ENCODE data around the gene CALML5. TPM values are rescaled to one million over a fixed set of nuclear protein-coding genes. Genes with fewer than 3 reads are reported as not detected.

CALML5 gene, protein sequence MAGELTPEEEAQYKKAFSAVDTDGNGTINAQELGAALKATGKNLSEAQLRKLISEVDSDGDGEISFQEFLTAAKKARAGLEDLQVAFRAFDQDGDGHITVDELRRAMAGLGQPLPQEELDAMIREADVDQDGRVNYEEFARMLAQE
- not detected in 2 replicates for total RNA-seq (2014; rRNA removed; shearing (Covaris generic))

DNA sequence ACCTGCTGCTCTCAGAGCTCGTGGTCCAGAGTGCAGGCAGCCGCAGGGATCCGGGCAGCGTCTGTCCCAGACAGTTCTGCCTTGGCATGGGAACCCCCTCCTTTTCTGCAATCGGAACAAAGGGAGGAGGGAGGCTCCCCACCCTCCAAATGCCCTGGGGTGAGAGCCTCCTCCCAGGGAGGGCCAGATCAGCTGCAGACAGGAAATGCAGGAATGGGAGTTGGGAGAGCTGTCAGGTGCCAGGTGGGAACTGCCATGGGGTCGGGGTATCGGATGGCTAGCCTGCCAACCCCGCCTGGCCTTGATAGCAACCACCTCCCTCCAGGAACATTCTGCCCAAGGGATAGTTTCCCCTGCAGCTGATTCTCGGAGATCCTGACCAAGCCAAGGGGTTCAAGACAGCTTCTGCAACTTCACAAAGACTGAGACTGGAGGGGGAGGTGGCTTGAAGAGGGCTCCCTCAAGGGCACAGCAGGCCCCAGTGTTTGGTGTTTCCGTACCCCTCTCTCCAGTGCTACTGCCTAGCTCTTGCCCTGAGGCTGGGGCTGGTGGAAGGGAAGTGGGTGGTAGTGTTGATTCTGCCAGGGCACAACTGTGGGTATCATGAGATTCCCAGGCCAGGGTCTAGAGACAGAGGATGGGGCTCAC lies at the start of gene CALML5:
CALML5 (minus strand) TSS at position 78 of the 648 bp plus-strand sequence. CDS start 132 bp downstream, outside the sequence.
- H3K4me1 ChIP-seq = no peaks in the 10 kb centered on the region
- H3K9me3 ChIP-seq (replicated peaks) = no peaks in the 10 kb centered on the region
- no peak within 1 kb of the TSS for H3K4me3 ChIP-seq
- no peaks in the 10 kb centered on the region for H3K27me3 ChIP-seq
- DNase-seq = no peak
- no peaks in the 10 kb centered on the region for H3K36me3 ChIP-seq
- no peak within 1 kb of the TSS for H3K27ac ChIP-seq

DNA sequence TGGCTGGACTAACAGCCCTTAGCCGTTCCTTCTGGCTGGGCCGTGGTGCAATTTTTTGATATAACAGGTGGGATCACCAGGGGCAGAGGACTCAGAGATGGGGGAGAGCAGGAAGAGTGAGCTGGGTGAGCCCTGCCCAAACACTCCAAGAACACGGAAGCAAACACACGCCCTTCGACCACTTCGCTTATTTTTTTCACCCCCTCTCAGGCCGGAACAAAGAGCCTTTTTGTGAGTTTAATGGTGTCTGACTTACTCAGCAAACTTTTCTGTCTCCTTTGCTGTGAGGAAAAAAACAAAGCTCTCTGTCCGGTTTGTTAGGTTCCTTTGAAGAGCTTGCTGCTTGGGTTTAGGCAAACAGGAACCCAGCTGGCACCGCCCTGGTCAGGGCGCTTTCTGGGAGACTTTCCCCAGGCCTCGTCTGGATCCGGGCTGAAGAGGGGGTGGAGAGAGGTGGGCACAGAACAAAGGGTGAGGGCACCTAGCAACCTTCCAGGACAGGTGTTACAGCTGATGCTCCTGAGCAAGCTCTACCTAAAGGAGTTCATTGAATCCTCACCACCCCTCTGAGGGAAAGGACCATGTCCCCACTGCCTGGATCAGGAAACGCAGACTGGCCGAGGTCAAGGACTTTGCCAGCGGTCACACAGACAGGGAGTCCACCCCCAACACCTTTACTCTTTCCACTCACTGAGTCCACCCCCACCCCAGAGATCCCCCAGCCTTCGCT lies 48.7 kb upstream of the CALML5 start:
- peak; percentile 30 to 50 for DNase-seq
- peak overlapping the region; percentile 42 for H3K4me3 ChIP-seq
- H3K27me3 ChIP-seq = no peaks in the 10 kb centered on the region
- H3K9me3 ChIP-seq (replicated peaks) = peaks cover 4% of the 10 kb centered on the region; the same call in 1 of the 2 replicates
- peak overlapping the region; percentile 70 for H3K27ac ChIP-seq
- H3K36me3 ChIP-seq = no peaks in the 10 kb centered on the region
- peaks cover 54% of the 10 kb centered on the region for H3K4me1 ChIP-seq

DNA sequence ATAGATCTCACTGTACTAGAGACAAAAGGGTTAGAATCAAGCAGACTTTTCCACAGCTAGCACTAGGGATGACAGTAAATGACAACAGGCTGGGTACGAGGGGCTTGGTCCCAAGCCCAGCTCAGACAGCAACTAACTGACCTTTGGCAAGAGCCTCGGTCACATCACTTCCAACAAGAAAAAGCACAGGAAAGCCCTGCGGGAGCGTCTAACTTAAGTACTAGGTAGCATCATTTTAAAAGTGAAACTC lies 48.2 kb upstream of the CALML5 start:
- no peaks in the 10 kb centered on the region for H3K36me3 ChIP-seq
- peak overlapping the region; percentile 70 for H3K27ac ChIP-seq
- no peak for DNase-seq
- peaks cover 4% of the 10 kb centered on the region; the same call in 1 of the 2 replicates for H3K9me3 ChIP-seq (replicated peaks)
- H3K4me3 ChIP-seq = peak overlapping the region; percentile 42
- no peaks in the 10 kb centered on the region for H3K27me3 ChIP-seq
- H3K4me1 ChIP-seq = peaks cover 50% of the 10 kb centered on the region

DNA sequence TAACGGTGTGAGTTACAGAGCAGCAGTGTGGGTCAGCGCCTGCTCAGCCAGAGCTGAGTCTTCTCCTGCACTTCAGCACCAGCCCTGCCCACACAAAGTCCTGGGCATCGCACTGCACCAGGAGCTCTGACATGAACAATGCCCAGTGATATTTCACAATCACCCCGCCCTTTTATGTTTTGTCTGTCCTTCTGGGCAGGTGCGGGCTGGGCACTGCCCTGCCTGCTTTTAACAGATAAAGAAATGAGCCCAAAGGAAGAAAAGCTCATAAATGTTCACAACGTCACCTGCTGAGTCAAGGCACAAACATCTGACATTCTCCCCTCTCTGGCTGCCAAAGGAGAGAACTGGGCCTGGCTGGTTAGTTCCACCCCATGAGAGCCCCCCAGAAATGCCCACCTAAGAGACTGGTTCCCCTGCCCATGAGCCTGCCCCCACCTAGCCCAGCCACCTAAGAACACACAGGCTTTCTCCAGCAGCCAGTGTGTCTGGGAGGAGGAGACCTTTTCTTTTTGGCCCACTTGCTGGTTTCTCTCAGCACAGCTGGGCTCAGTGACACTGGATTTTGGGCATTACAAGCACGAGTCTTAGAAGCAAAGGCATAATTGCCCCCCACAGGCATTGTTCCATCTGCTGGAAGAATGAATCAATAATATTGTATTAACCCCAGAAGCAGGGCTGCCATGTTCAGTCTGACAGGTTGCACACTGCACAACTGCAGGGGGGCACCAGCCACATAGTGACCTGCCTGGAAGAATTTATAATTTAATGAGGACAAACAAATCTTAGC lies 47.7 kb upstream of the CALML5 start:
- no peak for DNase-seq
- Histone ChIP-seq H3K9me3 (replicated peaks) (peaks cover 7% of the 10 kb centered on the region), H3K36me3 (no peaks in the 10 kb centered on the region), H3K27me3 (no peaks in the 10 kb centered on the region), H3K4me1 (peaks cover 48% of the 10 kb centered on the region), H3K27ac (peak overlapping the region; percentile 70), H3K4me3 (peak overlapping the region; percentile 42)

DNA sequence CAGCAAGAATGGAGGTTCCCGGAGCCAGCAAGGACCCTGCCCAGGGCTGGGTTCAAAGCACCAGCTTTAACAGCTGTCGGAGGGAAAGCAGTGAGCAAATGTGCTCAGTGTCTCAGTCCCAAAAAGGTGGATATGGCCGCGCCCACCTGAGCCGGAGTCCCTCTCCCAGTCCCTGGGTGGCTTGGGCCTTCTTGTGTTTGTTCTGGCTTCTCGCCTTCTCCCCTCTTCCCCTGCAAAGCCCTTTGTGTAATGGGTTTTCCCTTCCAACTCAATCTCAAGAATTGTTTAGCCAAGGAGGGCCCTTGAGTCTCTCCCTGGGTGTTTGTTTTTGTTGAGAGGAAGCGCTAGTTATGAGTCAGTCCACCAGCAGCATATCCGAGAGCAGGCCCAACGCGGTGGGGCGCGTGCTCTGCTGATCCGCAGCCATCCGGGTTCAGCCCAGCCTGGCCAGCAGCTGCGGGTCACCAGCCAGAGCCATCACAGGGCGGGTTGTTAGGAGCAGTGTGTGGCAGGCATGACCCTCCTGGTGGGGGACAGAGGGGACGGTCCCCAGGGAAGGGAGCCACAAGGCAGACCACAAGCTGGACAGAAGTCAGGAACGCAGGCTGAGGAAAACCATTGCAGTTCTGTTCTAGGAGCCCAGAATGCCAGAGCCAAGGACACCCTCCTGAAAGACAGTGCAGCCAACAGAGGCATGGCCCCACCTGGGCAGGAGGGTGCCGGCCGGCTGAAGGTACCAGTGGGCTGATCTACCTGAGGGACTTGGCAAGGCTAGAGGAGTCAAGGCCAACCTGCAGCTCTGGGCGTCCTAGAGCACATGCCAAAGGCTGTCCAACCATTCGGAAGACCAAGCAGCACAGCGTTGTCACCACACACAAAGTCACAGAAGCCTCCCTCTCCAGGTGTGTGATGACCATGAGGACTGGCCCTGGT lies 46.7 kb upstream of the CALML5 start:
- H3K27ac ChIP-seq = peak overlapping the region; percentile 32
- no peak overlapping the region for H3K4me3 ChIP-seq
- peaks cover 37% of the 10 kb centered on the region for H3K4me1 ChIP-seq
- no peaks in the 10 kb centered on the region for H3K27me3 ChIP-seq
- no peaks in the 10 kb centered on the region for H3K36me3 ChIP-seq
- DNase-seq = peak; percentile 42 to 64
- H3K9me3 ChIP-seq (replicated peaks) = peaks cover 8% of the 10 kb centered on the region

DNA sequence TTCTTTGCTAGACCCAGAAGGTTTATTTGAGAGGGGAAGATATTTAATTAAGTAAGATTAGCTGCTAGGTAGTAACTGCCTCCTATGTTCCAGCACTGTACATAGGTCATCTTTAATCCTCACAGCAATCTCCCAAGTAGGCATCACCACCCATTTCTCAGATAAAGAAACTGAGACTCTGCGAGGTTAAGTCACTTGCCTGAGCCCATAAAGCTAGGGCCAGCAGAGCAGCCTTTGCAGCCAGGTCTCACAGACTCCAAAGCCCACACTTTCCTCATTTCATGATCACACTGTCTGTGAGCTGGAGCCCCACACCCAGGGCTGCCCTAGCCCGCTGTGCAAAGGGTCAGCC lies 46.0 kb upstream of the CALML5 start:
- DNase-seq = no peak
- Histone ChIP-seq H3K27ac (peak overlapping the region; percentile 32), H3K4me1 (peaks cover 31% of the 10 kb centered on the region)

DNA sequence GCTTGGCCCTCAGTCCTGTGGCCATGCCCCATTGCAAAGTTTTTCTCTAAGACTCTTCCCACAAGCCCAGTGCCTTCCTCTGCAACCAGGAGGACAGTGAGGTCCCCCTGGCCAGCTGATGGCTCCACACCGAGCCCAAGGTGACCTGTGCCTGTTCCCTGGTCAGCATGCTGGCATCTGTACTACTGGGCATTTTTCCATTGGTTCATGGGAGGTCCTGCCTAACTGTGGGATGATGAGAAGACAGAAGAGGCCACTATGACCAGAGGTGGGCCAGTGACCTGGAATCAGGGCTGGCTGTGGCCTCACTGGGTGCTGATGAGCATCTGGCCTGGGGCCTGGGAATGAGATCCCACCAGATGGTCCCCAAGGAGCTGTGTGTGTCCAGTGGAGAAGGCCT lies 45.6 kb upstream of the CALML5 start:
- Histone ChIP-seq H3K4me3 (no peak overlapping the region), H3K27me3 (no peaks in the 10 kb centered on the region), H3K4me1 (peaks cover 31% of the 10 kb centered on the region), H3K36me3 (no peaks in the 10 kb centered on the region), H3K27ac (peak overlapping the region; percentile 32; the same call in 1 of the 2 replicates), H3K9me3 (replicated peaks) (peaks cover 8% of the 10 kb centered on the region)
- no peak for DNase-seq

More for the DNA sequence above, 46.0 kb upstream of the CALML5 start:
- Histone ChIP-seq H3K4me3 (no peak overlapping the region), H3K27me3 (no peaks in the 10 kb centered on the region), H3K36me3 (no peaks in the 10 kb centered on the region), H3K9me3 (replicated peaks) (peaks cover 8% of the 10 kb centered on the region)

DNA sequence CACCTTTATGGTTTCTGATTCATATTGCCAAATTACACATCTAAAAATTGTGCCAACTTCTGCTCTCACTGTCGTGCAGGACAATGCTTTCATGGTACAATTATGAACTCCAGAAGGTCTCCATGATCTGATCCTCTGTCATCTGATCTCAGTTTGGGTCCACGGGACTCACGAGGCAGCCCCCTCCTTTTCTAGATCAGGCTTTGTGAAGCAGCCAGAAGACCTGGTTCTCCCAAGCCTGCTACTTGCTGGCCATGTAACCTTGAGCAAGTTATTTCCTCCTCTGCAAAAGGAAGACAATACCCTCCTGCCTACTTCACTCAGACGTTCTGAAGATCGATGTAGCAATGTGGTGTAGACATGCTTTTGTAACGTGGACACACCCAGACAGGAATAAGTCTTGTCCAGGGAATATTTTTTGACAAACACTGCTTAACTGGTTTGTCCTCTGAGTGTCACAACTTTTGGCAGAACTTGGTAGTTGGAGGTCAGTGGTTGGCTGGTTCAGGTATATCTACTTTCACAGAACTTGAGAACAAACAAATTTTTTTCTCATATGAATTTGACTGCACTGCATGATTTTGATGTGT lies 44.9 kb upstream of the CALML5 start:
- Histone ChIP-seq H3K27me3 (no peaks in the 10 kb centered on the region), H3K4me1 (peaks cover 27% of the 10 kb centered on the region), H3K9me3 (replicated peaks) (peaks cover 8% of the 10 kb centered on the region), H3K4me3 (no peak overlapping the region), H3K36me3 (no peaks in the 10 kb centered on the region), H3K27ac (no peak overlapping the region)
- no peak for DNase-seq

DNA sequence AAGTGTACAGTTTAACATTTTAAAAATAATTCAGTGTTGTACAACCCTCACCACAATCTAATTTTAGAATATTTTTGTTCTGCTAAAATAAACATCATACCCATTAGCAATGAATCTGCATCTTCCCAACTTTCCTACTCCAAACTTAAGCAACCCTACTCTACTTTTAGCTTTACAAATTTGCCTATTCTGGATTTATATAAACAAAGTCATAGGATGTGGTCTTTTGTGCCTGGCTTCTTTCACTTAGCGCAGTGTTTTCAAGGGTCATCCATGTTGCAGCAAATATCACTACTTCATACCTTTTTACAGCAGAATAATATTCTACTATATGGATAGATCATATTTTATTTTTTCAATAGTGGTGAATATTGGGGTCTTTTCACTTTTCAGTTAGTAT lies 44.3 kb upstream of the CALML5 start:
- peaks cover 24% of the 10 kb centered on the region for H3K4me1 ChIP-seq
- no peak for DNase-seq

DNA sequence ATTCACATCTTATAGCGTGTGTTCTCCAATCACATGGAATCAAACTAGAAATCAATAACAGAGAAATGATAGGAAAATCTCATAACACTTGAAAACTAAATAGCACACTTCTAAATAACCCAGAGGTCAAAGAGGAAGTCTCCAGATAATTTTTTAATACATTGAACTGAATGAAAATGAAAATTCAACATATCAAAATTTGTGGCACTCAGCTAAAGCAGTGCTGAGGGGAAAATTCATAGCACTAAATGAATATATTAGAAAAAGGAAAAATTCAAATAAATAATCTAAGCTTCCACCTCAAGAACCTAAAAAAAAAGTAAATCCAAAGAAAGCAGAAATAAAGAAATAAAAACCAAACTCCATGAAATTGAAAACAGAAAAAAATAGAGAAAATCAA lies 42.7 kb upstream of the CALML5 start:
- no peak overlapping the region for H3K27ac ChIP-seq
- no peaks in the 10 kb centered on the region for H3K27me3 ChIP-seq
- H3K4me1 ChIP-seq = peaks cover 17% of the 10 kb centered on the region
- no peaks in the 10 kb centered on the region for H3K36me3 ChIP-seq
- no peak for DNase-seq
- H3K4me3 ChIP-seq = no peak overlapping the region
- H3K9me3 ChIP-seq (replicated peaks) = peaks cover 8% of the 10 kb centered on the region

More for the DNA sequence above, 44.3 kb upstream of the CALML5 start:
- Histone ChIP-seq H3K36me3 (no peaks in the 10 kb centered on the region), H3K9me3 (replicated peaks) (peaks cover 8% of the 10 kb centered on the region), H3K4me3 (no peak overlapping the region), H3K27ac (no peak overlapping the region), H3K27me3 (no peaks in the 10 kb centered on the region)

DNA sequence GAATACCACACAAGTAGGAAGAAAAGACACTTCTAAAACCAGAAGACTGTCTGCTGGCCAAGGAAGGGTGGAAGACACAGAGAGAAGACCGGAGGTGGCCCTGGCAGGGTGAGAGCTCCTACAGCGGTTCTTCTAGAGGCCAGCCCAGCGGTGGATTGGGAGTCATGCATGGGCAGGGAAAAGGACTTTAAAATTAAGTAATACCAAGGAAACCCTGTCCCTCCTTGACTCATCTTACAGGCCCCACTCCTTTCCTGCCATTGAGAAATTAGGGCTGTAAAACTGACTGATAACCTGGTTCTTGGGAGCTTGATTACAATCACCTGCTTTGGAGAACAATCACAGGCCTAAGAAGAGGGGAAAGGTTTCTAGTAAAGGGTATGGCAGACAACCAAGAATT lies 41.5 kb upstream of the CALML5 start:
- Histone ChIP-seq H3K27me3 (no peaks in the 10 kb centered on the region), H3K4me3 (no peak overlapping the region), H3K27ac (no peak overlapping the region), H3K9me3 (replicated peaks) (peaks cover 8% of the 10 kb centered on the region), H3K4me1 (peaks cover 6% of the 10 kb centered on the region; the same call in 1 of the 2 replicates), H3K36me3 (no peaks in the 10 kb centered on the region)
- DNase-seq = no peak

DNA sequence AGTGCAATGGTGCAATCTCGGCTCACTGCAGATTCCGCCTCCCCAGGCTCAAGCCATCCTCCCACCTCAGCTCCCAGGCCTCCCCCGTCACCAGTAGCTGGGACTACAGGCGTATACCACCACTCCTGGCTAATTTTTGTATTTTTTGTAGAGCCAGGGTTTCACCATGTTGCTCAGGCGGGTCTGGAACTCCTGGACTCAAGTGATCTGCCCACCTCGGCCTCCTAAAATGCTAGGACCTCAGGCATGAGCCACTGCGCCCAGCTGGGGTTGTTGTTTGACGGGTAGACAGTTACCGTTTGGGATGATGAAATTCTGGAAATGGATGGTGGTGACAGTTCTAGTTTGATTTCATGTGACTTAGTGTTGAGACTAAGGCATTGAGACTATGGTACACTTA lies 40.7 kb upstream of the CALML5 start:
- peaks cover 8% of the 10 kb centered on the region for H3K9me3 ChIP-seq (replicated peaks)
- DNase-seq = no peak
- no peaks in the 10 kb centered on the region for H3K36me3 ChIP-seq
- H3K27me3 ChIP-seq = no peaks in the 10 kb centered on the region
- no peaks in the 10 kb centered on the region; the same call in 1 of the 2 replicates for H3K4me1 ChIP-seq
- H3K27ac ChIP-seq = no peak overlapping the region
- H3K4me3 ChIP-seq = no peak overlapping the region

DNA sequence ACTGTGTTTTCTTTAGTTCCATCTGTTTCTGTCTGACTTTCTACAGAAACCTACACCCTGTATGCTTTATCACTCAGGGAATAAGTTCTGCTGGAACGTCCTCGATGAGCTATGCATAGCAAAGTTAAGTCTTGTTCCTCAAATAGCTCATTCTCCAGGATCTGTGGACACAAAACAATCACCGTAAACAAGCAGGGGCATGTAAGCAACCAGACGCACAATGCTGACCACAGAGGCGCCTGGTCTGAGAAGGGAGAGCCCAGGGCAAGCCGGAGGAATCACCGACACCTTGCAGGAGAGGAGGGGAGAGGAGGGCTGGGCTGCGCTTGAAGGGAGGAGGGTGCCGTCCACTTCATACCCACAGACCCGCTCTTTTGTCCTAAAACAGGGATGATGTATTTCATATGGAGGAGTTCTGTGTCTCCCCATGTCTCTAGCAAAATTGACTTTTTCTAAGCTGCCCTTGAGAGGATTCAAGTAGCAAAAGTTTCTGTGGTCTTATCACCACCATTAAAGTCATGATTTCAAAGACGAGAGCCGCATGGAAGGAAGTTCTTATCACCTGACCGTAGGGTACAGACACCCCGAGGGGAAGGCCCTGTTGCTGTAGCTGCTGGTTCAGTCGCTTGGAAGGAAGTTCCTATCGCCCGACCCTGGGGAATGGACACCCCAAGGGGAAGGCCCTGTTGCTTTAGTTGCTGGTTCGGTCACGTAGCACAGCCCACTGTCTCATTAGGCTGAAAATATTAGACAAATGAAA lies 39.7 kb upstream of the CALML5 start:
- H3K27ac ChIP-seq = no peak overlapping the region
- H3K27me3 ChIP-seq = no peaks in the 10 kb centered on the region
- peaks cover 8% of the 10 kb centered on the region for H3K9me3 ChIP-seq (replicated peaks)
- DNase-seq = no peak
- no peaks in the 10 kb centered on the region for H3K4me1 ChIP-seq
- no peaks in the 10 kb centered on the region for H3K36me3 ChIP-seq
- H3K4me3 ChIP-seq = no peak overlapping the region

Data from SJCRH30 (cell line).